Neural cell (in vitro differentiated cells): ENCODE measurements around the gene TBC1D2. TPM values are rescaled to one million over a fixed set of nuclear protein-coding genes. Genes with fewer than 3 reads are reported as not detected.

Source experiments
- H2AFZ ChIP-seq: fragments of 200-600, 300-800 bp; sonication (generic), shearing (Covaris generic); 2 replicates; pipeline ENCODE4 v1.6.0; 2014; ENCODE audit warnings: low read depth, mild to moderate bottlenecking, antibody characterized with exemption, low read length, moderate library complexity
- H3F3A ChIP-seq: fragments of 200-600 bp; shearing (Covaris generic); 2 replicates; pipeline ENCODE4 v1.6.1; 2016; ENCODE audit warnings: mild to moderate bottlenecking, moderate library complexity, mixed read lengths, antibody characterized with exemption, low read length; ENCODE audit not compliant: insufficient read depth, poor library complexity, severe bottlenecking
- H3K27ac ChIP-seq: fragments of 200-600, 300-800 bp; sonication (generic), shearing (Covaris generic); 2 replicates; pipeline ENCODE4 v1.5.1; 2014; ENCODE audit warnings: mild to moderate bottlenecking, low read length, moderate library complexity
- H3K27me3 ChIP-seq: fragments of 300-800, 200-600 bp; sonication (generic), shearing (Covaris generic); 2 replicates; pipeline ENCODE4 v1.6.0; 2014; ENCODE audit warnings: mild to moderate bottlenecking, low read depth, low read length, moderate library complexity; ENCODE audit not compliant: insufficient read depth
- H3K36me3 ChIP-seq: fragments of 300-800, 200-600 bp; sonication (generic), shearing (Covaris generic); 2 replicates; pipeline ENCODE4 v1.5.1; 2014; ENCODE audit warnings: mild to moderate bottlenecking, antibody characterized with exemption, low read length, moderate library complexity; ENCODE audit not compliant: insufficient read depth
- H3K4me2 ChIP-seq: fragments of 300-800, 200-600 bp; sonication (generic), shearing (Covaris generic); 2 replicates; pipeline ENCODE4 v1.6.0; 2014; ENCODE audit warnings: mild to moderate bottlenecking, low read length
- H3K4me3 ChIP-seq: fragments of 300-800, 200-600 bp; sonication (generic), shearing (Covaris generic); 2 replicates; pipeline ENCODE4 v1.5.1; 2014; ENCODE audit warnings: mild to moderate bottlenecking, low read length, moderate library complexity
- H3K79me2 ChIP-seq: fragments of 200-600 bp; shearing (Covaris generic); replicated peaks from 2 replicates; pipeline ENCODE4 v1.6.0; 2014; ENCODE audit warnings: mild to moderate bottlenecking, low read length, moderate library complexity; ENCODE audit not compliant: insufficient read depth
- H3K9ac ChIP-seq: fragments of 300-800, 200-600 bp; sonication (generic), shearing (Covaris generic); 2 replicates; pipeline ENCODE4 v1.6.1; 2016; ENCODE audit warnings: mild to moderate bottlenecking, low read length, mixed read lengths
- H3K9me2 ChIP-seq: fragments of 200-600 bp; shearing (Covaris generic); 2 replicates; pipeline ENCODE4 v1.6.1; 2016; ENCODE audit warnings: mild to moderate bottlenecking, low read length, mixed read lengths; ENCODE audit not compliant: insufficient read depth
- H3K9me3 ChIP-seq: fragments of 200-600, 300-800 bp; sonication (generic), shearing (Covaris generic); 2 replicates; pipeline ENCODE4 v1.6.1; 2016; ENCODE audit warnings: mild to moderate bottlenecking, mixed run types, low read length, moderate library complexity, mixed read lengths
- H4K20me1 ChIP-seq: fragments of 200-600 bp; shearing (Covaris generic); 2 replicates; pipeline ENCODE4 v1.6.1; 2016; ENCODE audit warnings: mild to moderate bottlenecking, mixed run types; ENCODE audit not compliant: insufficient read depth
- EP300 ChIP-seq: fragments of 450-650 bp; conservative IDR thresholded peaks from 2 replicates; pipeline ENCODE4 v1.6.1; 2014; ENCODE audit warnings: antibody characterized with exemption, mild to moderate bottlenecking, moderate library complexity; ENCODE audit not compliant: poor library complexity, severe bottlenecking
- EZH2 ChIP-seq: fragments of 200-600, 300-800 bp; shearing (Covaris generic), sonication (generic); IDR thresholded peaks from 2 replicates; pipeline ENCODE4 v1.6.1; 2014; ENCODE audit warnings: antibody characterized with exemption, low read length, borderline replicate concordance, mild to moderate bottlenecking; ENCODE audit not compliant: insufficient read depth, poor library complexity, severe bottlenecking
- MXI1 ChIP-seq: fragments of 450-650 bp; conservative IDR thresholded peaks from 2 replicates; pipeline ENCODE4 v1.6.1; 2014; ENCODE audit warnings: antibody characterized with exemption, mild to moderate bottlenecking; ENCODE audit not compliant: poor library complexity, severe bottlenecking
- POLR2AphosphoS5 ChIP-seq: IDR thresholded peaks from 2 replicates; pipeline ENCODE4 v1.6.1; 2012
- RAD21 ChIP-seq: fragments of 450-650 bp; conservative IDR thresholded peaks from 2 replicates; pipeline ENCODE4 v1.6.1; 2014; ENCODE audit warnings: antibody characterized with exemption, mild to moderate bottlenecking, moderate library complexity
- SMC3 ChIP-seq: fragments of 450-650 bp; conservative IDR thresholded peaks from 2 replicates; pipeline ENCODE4 v1.6.1; 2014; ENCODE audit warnings: antibody characterized with exemption, mild to moderate bottlenecking, moderate library complexity; ENCODE audit not compliant: poor library complexity
- TAF1 ChIP-seq: IDR thresholded peaks from 2 replicates; pipeline ENCODE4 v1.6.1; 2012; ENCODE audit warnings: low read depth
- polyA plus RNA-seq: library from polyadenylated mRNA; depleted of rRNA; stranded (reverse); fragments of >200 nt; gene quantifications from 2 replicates; pipeline ENCODE4 v1.2.3, GENCODE V29; 2014
- TF ChIP-seq, protein P1 (sequence below): IDR thresholded peaks from 2 replicates; pipeline ENCODE4 v1.6.1; 2012; ENCODE audit warnings: borderline replicate concordance
- TF ChIP-seq, protein P2 (sequence below): fragments of 450-650 bp; IDR thresholded peaks from 2 replicates; pipeline ENCODE4 v1.5.1; 2014; ENCODE audit warnings: antibody characterized with exemption, mild to moderate bottlenecking, moderate library complexity; ENCODE audit not compliant: poor library complexity, severe bottlenecking

The TBC1D2 gene
- polyA plus RNA-seq, 1 donor from 2014 or later, result 4.1 TPM

DNA sequence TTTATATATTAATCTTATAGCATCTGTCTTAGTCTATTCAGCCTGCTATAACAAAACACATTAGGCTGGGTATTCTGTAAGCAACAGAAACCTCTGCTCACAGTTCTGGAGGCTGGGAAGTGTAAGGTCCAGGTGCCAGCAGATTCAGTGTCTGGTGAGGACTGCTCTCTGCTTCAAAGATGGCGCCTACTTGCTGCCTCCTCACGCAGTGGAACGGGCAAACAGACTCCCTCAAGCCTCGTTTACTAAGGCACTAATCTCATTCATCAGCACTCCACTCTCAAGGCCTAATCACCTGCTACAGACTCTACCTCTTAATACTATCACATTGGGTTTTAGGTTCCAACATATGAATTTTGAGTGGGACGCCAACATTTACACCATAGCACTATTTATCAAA, 5.2 kb upstream of the TBC1D2 start:
- Histone ChIP-seq H3K4me2 (no peak overlapping the region), H3K9ac (no peak overlapping the region), H3K27ac (no peak overlapping the region), H3K4me3 (no peak overlapping the region), H3K36me3 (no peaks in the 10 kb centered on the region), H3F3A (no peaks in the 10 kb centered on the region), H4K20me1 (no peaks in the 10 kb centered on the region), H3K9me3 (no peaks in the 10 kb centered on the region), H3K27me3 (no peaks in the 10 kb centered on the region), H2AFZ (no peak overlapping the region), H3K9me2 (no peaks in the 10 kb centered on the region), H3K79me2 (no peaks in the 10 kb centered on the region)
- no peak for TF ChIP-seq POLR2AphosphoS5
- no peak for TF ChIP-seq EZH2
- no peak for TF ChIP-seq SMC3
- TF ChIP-seq MXI1, result no peak
- no peak for TF ChIP-seq EP300
- no peak for TF ChIP-seq TAF1
- no peak for TF ChIP-seq RAD21
- TF ChIP-seq, protein P1, sequence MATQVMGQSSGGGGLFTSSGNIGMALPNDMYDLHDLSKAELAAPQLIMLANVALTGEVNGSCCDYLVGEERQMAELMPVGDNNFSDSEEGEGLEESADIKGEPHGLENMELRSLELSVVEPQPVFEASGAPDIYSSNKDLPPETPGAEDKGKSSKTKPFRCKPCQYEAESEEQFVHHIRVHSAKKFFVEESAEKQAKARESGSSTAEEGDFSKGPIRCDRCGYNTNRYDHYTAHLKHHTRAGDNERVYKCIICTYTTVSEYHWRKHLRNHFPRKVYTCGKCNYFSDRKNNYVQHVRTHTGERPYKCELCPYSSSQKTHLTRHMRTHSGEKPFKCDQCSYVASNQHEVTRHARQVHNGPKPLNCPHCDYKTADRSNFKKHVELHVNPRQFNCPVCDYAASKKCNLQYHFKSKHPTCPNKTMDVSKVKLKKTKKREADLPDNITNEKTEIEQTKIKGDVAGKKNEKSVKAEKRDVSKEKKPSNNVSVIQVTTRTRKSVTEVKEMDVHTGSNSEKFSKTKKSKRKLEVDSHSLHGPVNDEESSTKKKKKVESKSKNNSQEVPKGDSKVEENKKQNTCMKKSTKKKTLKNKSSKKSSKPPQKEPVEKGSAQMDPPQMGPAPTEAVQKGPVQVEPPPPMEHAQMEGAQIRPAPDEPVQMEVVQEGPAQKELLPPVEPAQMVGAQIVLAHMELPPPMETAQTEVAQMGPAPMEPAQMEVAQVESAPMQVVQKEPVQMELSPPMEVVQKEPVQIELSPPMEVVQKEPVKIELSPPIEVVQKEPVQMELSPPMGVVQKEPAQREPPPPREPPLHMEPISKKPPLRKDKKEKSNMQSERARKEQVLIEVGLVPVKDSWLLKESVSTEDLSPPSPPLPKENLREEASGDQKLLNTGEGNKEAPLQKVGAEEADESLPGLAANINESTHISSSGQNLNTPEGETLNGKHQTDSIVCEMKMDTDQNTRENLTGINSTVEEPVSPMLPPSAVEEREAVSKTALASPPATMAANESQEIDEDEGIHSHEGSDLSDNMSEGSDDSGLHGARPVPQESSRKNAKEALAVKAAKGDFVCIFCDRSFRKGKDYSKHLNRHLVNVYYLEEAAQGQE, result no peak
- TF ChIP-seq, protein P2, sequence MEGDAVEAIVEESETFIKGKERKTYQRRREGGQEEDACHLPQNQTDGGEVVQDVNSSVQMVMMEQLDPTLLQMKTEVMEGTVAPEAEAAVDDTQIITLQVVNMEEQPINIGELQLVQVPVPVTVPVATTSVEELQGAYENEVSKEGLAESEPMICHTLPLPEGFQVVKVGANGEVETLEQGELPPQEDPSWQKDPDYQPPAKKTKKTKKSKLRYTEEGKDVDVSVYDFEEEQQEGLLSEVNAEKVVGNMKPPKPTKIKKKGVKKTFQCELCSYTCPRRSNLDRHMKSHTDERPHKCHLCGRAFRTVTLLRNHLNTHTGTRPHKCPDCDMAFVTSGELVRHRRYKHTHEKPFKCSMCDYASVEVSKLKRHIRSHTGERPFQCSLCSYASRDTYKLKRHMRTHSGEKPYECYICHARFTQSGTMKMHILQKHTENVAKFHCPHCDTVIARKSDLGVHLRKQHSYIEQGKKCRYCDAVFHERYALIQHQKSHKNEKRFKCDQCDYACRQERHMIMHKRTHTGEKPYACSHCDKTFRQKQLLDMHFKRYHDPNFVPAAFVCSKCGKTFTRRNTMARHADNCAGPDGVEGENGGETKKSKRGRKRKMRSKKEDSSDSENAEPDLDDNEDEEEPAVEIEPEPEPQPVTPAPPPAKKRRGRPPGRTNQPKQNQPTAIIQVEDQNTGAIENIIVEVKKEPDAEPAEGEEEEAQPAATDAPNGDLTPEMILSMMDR, result no peak

DNA sequence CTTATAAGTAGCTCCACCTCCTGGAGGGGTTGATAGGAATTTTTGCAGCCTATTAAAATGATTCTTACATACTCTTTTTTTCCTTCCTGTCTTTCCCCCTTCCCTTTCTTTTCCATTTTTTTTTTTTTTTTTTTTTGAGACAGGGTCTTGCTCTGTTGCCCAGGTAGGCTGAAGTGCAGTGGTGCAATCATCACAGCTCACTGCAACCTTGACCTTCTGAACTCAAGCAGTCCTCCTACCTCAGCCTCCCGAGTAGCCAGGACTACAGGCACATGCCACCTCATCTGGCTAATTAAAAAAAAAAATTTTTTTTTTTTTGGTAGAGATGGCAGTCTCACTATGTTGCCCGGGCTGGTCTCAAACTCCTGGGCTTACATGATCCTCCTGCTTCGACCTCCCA, 4.3 kb upstream of the TBC1D2 start:
- TF ChIP-seq SMC3 (no peak), TAF1 (no peak), EP300 (no peak)
- TF ChIP-seq, protein P1, result no peak
- H3F3A ChIP-seq, result no peaks in the 10 kb centered on the region
- no peaks in the 10 kb centered on the region for H3K36me3 ChIP-seq
- no peaks in the 10 kb centered on the region for H4K20me1 ChIP-seq
- H2AFZ ChIP-seq, result no peak overlapping the region
- H3K27ac ChIP-seq, result no peak overlapping the region
- no peak overlapping the region for H3K4me3 ChIP-seq
- H3K27me3 ChIP-seq, result peaks cover 4% of the 10 kb centered on the region
- no peaks in the 10 kb centered on the region for H3K79me2 ChIP-seq
- no peak overlapping the region for H3K9ac ChIP-seq
- no peak overlapping the region for H3K4me2 ChIP-seq
- H3K9me2 ChIP-seq, result no peaks in the 10 kb centered on the region
- no peaks in the 10 kb centered on the region for H3K9me3 ChIP-seq
